AG10803 (cell line): Measurements from ENCODE around the gene CDRT15.
A peak's percentile ranks its signal among the peaks of the same experiment; 100 is the strongest.

ENCODE experiments used
- DNase-seq: peaks from one replicate; pipeline ENCODE4 v3.0.0; 2010; ENCODE audit warnings: low read depth
- H3K4me3 ChIP-seq: 2 replicates; pipeline ENCODE4 v1.5.1; 2011; ENCODE audit warnings: mild to moderate bottlenecking, low read length, control low read depth
- CTCF ChIP-seq: conservative IDR thresholded peaks from 2 replicates; pipeline ENCODE4 v1.5.1; 2011; ENCODE audit warnings: mild to moderate bottlenecking, low read length, control low read depth, inconsistent platforms

The CDRT15 gene

GRCh38 chr17:14201988-14202380, 34.7 kb downstream of the CDRT15 start:
- H3K4me3 ChIP-seq = no peak overlapping the region
- DNase-seq = no peak
- TF ChIP-seq CTCF = no peak

GRCh38 chr17:14201021-14201987, 35.4 kb downstream of the CDRT15 start:
- no peak overlapping the region for H3K4me3 ChIP-seq
- peak; percentile 34 for DNase-seq
- no peak for TF ChIP-seq CTCF

- no peak overlapping the region for H3K4me3 ChIP-seq
- DNase-seq = no peak
- no peak for TF ChIP-seq CTCF
These were observed 36.3 kb downstream of the CDRT15 start for GRCh38 chr17:14200354-14200753.

- H3K4me3 ChIP-seq = no peak overlapping the region
- TF ChIP-seq CTCF = no peak
- no peak for DNase-seq
These were observed 37.1 kb downstream of the CDRT15 start for GRCh38 chr17:14199601-14200000.

- no peak overlapping the region for H3K4me3 ChIP-seq
- TF ChIP-seq CTCF = no peak
- no peak for DNase-seq
These were observed 38.1 kb downstream of the CDRT15 start for GRCh38 chr17:14198575-14198974.

- no peak overlapping the region for H3K4me3 ChIP-seq
- DNase-seq = no peak
- no peak for TF ChIP-seq CTCF
These were observed 38.6 kb downstream of the CDRT15 start for GRCh38 chr17:14198013-14198412.

GRCh38 chr17:14197586-14197985, 39.1 kb downstream of the CDRT15 start:
- H3K4me3 ChIP-seq = no peak overlapping the region
- no peak for DNase-seq
- TF ChIP-seq CTCF = no peak
